Pancreas (tissue), 10 donors: ENCODE measurements around the gene SLC7A4. TPM values are rescaled to one million over a fixed set of nuclear protein-coding genes. Genes with fewer than 3 reads are reported as not detected.

Source experiments
- ATAC-seq, 4 donors: fragments of 200-7000 bp; cut with Tn5 transposase; one replicate each; pipeline versions ENCODE4 v1.8.0 to v1.9.1; 2020; ENCODE audit warnings: mild to moderate bottlenecking in 4 of 4, moderate library complexity in 4 of 4
- DNase-seq, 6 donors: peaks; one replicate each; pipeline ENCODE4 v3.0.0-alpha.2; 2020
- FAIRE-seq: peaks from 2 replicates; lab custom pipeline; 2012; peaks lifted over from hg19 to GRCh38; lab: Jason Lieb, UNC
- H3K27ac ChIP-seq, 4 donors: fragments of 200-600 bp; sonication (generic); 1 replicate in 3 of 4; 2 replicates in 1 of 4; pipeline versions ENCODE4 v1.5.0 to v1.8.0; 2020
- H3K27me3 ChIP-seq, 4 donors: fragments of 200-600 bp; one replicate each; pipeline ENCODE4 v1.8.0; 2021
- H3K36me3 ChIP-seq, 3 donors: fragments of 200-600 bp; sonication (generic) in 1 of 3; one replicate each; pipeline versions ENCODE4 v1.5.0 to v1.8.0; 2020 to 2021
- H3K4me1 ChIP-seq, 3 donors: fragments of 200-600 bp; one replicate each; pipeline ENCODE4 v1.8.0; 2021
- H3K4me3 ChIP-seq, 4 donors: fragments of 200-600 bp; sonication (generic) in 2 of 4; one replicate each; pipeline versions ENCODE4 v1.5.0 to v1.8.0; 2020 to 2021
- H3K9me3 ChIP-seq, 4 donors: fragments of 200-600 bp; one replicate each; pipeline ENCODE4 v1.8.0; 2021
- WGBS, 2 donors: extraction: QIAGEN DNeasy Blood & Tissue Kit; methylation state at CpG; one replicate each; pipeline ENCODE4 v1.1.7; 2013; 5-methylcytosine and 5-hydroxymethylcytosine counted together
- intact Hi-C, 3 donors: fragments of 100-400 bp; cut with DNase I; formaldehyde crosslinking; loops; one replicate each; pipeline versions ENCODE4 v1.11.1 to v1.14.2; 2022
- polyA plus RNA-seq, 2 donors: library from polyadenylated mRNA; stranded (reverse); fragments of 200-250 nt; gene quantifications; one replicate each; pipeline ENCODE4 v1.2.3, GENCODE V29; 2013
- total RNA-seq, 6 donors: library from RNA; stranded (reverse); fragmentation: NEBNext Ultra II Directional in 4 of 6; extraction: Animal tissue kit (Norgen Biotek cat#: 25700) in 4 of 6; gene quantifications; one replicate each; pipeline versions ENCODE4 v1.2.1 to v1.2.4, GENCODE V29; 2021 to 2023
- TF ChIP-seq, protein P1 (sequence below), 4 donors: fragments of 200-600 bp; sonication (generic) in 3 of 4; IDR thresholded peaks; one replicate each; pipeline versions ENCODE4 v1.5.0 to v1.8.0; 2021; ENCODE audit warnings: antibody characterized with exemption in 4 of 4
- donor health status: healthy with polysubstance abuse.
- donor health status: DM: no; HTN: no; CAD: no; lungs with moderate emphysema.
- donor health status: DM: no; HTN: no; CAD: no.
- donor health status: control.
- donor health status: control.
- donor health status: Bipolar disorder and iron deficiency.
- donor health status: DM: yes; HTN: yes; CAD: no.
- donor health status: DM: no; HTN: no; CAD: no.
- donor health status: DM: no; HTN: no; CAD: no.
- donor health status: DM: yes; HTN: yes; CAD: no.

Gene SLC7A4
- total and polyA plus RNA-seq, 8 donors = 0.09 to 1.4 (median 0.20) TPM; not detected in 1

DNA sequence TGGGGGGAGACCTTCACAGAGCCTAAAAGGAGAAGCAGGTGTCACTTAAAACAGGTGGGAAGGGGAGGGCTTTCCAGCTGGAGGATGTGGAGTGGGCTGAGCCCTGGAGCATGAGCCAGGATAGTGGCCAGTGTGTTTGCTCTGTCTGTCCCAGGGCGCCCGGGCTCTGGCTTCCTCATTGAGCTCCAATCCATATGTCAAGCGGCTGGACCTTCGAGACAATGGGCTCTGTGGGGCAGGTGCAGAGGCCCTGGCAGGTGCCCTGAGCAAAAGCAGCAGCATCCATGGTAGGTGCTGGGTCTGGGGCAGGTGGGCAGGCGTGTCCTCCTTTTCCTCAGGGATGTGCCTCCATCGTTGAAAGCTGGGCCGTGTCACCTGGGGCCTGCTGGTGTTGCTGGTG lies 15.4 kb upstream of the SLC7A4 start:
- TF ChIP-seq, protein P1, sequence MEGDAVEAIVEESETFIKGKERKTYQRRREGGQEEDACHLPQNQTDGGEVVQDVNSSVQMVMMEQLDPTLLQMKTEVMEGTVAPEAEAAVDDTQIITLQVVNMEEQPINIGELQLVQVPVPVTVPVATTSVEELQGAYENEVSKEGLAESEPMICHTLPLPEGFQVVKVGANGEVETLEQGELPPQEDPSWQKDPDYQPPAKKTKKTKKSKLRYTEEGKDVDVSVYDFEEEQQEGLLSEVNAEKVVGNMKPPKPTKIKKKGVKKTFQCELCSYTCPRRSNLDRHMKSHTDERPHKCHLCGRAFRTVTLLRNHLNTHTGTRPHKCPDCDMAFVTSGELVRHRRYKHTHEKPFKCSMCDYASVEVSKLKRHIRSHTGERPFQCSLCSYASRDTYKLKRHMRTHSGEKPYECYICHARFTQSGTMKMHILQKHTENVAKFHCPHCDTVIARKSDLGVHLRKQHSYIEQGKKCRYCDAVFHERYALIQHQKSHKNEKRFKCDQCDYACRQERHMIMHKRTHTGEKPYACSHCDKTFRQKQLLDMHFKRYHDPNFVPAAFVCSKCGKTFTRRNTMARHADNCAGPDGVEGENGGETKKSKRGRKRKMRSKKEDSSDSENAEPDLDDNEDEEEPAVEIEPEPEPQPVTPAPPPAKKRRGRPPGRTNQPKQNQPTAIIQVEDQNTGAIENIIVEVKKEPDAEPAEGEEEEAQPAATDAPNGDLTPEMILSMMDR (IDR thresholded peaks at IDR 0.05) = no peak
- intact Hi-C loops = no loop called here
- H3K27ac ChIP-seq = no peak overlapping the region
- FAIRE-seq (no peak), DNase-seq (no peak), ATAC-seq (no peak)
- H3K4me1 ChIP-seq = no peaks in the 10 kb centered on the region
- H3K36me3 ChIP-seq = no peaks in the 10 kb centered on the region
- no peak overlapping the region for H3K4me3 ChIP-seq
- WGBS, 2 donors = 64 to 68% methylated on average over 7 of the region's 7 CpGs
- H3K27me3 ChIP-seq = peaks cover 0 to 9% (median 0%) of the 10 kb centered on the region in 4 donors
- H3K9me3 ChIP-seq = no peaks in the 10 kb centered on the region

DNA sequence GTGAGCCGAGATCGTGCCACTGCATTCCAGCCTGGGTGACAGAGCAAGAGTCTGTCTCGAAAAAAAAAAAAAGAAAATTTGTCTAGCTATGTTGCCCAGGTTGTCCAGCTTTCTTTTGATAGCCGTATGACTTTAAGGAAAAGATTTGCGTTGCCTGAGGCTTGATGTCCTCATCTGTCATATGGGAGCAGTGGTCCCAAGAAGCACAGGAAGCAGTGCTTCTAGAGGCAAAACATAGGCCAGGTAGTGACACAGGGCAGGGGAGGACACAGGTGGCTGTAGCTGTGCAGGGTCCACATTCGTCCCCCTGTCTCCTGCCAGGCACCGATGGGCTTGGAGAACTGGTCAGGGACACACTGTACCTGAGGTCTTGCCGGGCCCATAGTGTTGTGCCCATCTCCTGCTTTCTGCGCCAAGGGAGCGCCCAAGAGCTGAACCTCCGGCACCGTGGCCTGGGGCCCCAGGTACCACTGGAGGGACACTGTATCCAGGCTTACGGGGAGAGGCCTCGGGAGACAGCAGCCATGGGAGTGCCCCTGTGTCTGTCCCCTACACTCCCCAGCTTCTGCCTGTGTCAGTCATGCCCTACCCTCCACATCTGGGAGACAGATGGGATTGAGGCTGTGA lies 14.8 kb upstream of the SLC7A4 start:
- 85 to 92% methylated on average over 14 of the region's 14 CpGs for WGBS, 2 donors
- ATAC-seq (no peak), DNase-seq (no peak), FAIRE-seq (no peak)
- no peak overlapping the region for H3K4me3 ChIP-seq
- H3K36me3 ChIP-seq = no peaks in the 10 kb centered on the region
- no peaks in the 10 kb centered on the region for H3K9me3 ChIP-seq
- no peak overlapping the region for H3K27ac ChIP-seq
- no peaks in the 10 kb centered on the region for H3K4me1 ChIP-seq
- TF ChIP-seq, protein P1 (IDR thresholded peaks at IDR 0.05) = no peak
- intact Hi-C loops = no loop called here
- peaks cover 0 to 9% (median 0%) of the 10 kb centered on the region in 4 donors for H3K27me3 ChIP-seq

DNA sequence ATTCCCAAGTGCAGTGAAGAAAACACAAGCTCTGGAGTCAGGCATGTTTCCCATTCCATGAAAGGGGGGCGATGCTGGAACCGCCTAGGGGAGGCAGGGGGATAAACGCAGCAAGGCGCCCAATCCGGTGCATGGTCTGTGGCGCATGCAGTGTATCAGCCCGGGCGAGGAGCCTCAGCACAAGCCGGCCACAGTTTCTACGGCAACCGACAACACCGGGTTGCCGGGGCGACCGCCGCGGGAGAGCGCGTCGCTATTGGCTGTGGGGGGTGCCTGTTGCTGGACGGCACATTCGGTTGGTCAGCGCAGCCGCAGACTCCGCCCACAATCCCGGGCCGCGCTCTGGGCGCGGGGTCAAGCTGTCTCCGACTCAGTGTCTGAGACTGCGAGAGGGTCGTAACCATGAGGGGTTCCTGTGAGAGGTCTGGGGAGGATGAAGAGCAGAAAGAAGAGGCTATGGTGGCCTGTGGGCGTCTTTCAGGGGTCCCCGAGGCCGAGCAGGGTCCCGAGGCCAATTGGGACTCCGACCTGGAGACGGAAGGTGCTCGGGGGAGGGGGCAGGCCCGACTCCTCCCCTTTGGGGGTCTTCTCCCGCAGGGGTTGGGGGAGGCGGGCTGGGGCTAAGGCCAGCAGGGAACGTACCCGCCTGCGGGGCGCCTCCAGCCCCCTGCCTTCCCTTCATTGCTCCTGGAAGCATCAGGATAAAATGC lies 13.4 kb upstream of the SLC7A4 start, which contains the start of gene LRRC74B:
Gene LRRC74B, plus strand, starts transcription at position 362 of the 710 bp plus-strand sequence. Its CDS starts 41 bp downstream, at position 403.
- H3K4me3 ChIP-seq = peak within 1 kb of the TSS in 2 of 4 donors; percentile 2 to 33
- peak; percentile 82 to 94 (median 89) for DNase-seq
- H3K27ac ChIP-seq = no peak within 1 kb of the TSS
- intact Hi-C loops = no loop called here
- TF ChIP-seq, protein P1 (IDR thresholded peaks at IDR 0.05) = no peak
- H3K9me3 ChIP-seq = no peaks in the 10 kb centered on the region
- peak; percentile 98 to 99 (median 98) for ATAC-seq
- H3K27me3 ChIP-seq = peaks cover 0 to 9% (median 0%) of the 10 kb centered on the region in 4 donors
- H3K4me1 ChIP-seq = no peaks in the 10 kb centered on the region
- 10% methylated on average over 43 to 47 of the region's 47 CpGs for WGBS, 2 donors
- FAIRE-seq = no peak
- H3K36me3 ChIP-seq = no peaks in the 10 kb centered on the region

DNA sequence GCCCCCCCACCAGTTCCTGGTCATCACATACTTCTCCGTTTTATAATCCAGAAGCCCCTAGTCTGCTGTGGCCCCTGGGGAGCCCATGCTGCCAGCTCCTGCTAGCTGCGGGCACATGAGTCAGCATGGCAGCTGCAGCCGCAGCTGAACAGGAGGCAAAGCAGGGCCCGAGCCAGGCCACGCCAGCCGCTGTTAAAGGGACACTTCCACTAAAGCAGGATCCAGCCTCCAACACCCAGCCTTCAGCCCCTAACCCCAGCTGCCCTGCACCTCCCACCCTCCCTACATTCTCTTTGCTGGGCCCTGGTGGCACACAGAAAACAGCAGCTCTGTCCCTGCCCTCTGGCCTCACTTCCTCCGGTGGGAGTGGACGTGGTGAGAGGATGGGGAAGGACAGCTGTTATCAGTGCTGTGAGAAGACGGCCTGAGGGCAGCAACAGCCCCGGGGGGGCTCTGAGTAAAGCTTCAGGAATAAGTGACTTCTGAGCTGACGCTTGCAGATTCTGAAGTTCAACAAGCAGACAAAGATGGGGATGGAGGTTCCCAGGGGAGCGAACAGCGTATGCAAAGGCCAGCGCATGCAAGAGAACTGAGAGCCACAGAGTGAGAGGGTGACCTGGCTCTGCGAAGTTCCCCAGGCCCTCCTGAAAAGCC lies 12.7 kb upstream of the SLC7A4 start:
- no peak for FAIRE-seq
- TF ChIP-seq, protein P1 (IDR thresholded peaks at IDR 0.05) = no peak
- 16 to 19% methylated on average over 15 of the region's 15 CpGs for WGBS, 2 donors
- no peaks in the 10 kb centered on the region for H3K36me3 ChIP-seq
- no peak overlapping the region for H3K27ac ChIP-seq
- peak; percentile 8 to 72 (median 30) for ATAC-seq
- peak overlapping the region in 1 of 4 donors; percentile 33 for H3K4me3 ChIP-seq
- H3K9me3 ChIP-seq = no peaks in the 10 kb centered on the region
- intact Hi-C loops = no loop called here
- H3K4me1 ChIP-seq = no peaks in the 10 kb centered on the region
- DNase-seq = no peak
- peaks cover 0 to 9% (median 0%) of the 10 kb centered on the region in 4 donors for H3K27me3 ChIP-seq
